ENCODE measurements around the gene KIDINS220.

- TF ChIP-seq EZH2 (IDR thresholded peaks at IDR 0.05; ENCODE audit: low read length, missing control alignments) (no peak), CTCF (conservative IDR thresholded peaks at IDR 0.05 in 1 of 2, IDR thresholded peaks at IDR 0.05 in 1 of 2; ENCODE audit: low read depth in 1 of 2, low read length in 2 of 2) (no peak)
Observed at GRCh38 chr2:8885449-8886201, 48.2 kb upstream of the KIDINS220 start.
